ENCODE measurements around the gene PLEKHO1.

DNA sequence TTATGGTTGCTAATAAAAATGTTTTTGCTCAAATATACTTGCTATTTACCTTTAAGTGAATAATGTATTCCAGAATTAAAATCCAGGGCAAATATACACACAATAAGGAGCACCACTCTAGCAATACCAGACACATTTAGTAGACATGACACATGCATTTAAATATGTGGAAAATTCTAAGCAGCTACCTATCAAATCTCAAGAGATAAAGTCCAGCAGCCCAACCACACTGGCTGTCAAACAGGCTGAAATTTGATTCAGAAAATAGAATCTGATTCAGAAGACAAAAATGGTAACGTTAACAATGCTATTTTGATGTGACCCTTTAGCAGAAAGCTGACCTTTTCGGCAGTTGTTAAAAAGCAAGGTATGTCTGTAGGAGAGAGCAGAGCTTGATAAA lies 42.3 kb downstream of the PLEKHO1 start:
- TF ChIP-seq ZSCAN18 (tag by site-specific recombination; IDR thresholded peaks at IDR 0.05) = no peak
- TF ChIP-seq CTCF (tag by site-specific recombination; IDR thresholded peaks at IDR 0.05) = no peak
- TF ChIP-seq ZNF433 (tag by site-specific recombination; IDR thresholded peaks at IDR 0.05; ENCODE audit: low read depth) = no peak
- no peak for TF ChIP-seq ZNF324 (tag by site-specific recombination; IDR thresholded peaks at IDR 0.05)
- TF ChIP-seq ZSCAN30 (tag by site-specific recombination; IDR thresholded peaks at IDR 0.05) = no peak
- no peak for TF ChIP-seq HOXD13 (CRISPR knock-in tag; IDR thresholded peaks at IDR 0.05; ENCODE audit: borderline replicate concordance)
- TF ChIP-seq, protein P1, sequence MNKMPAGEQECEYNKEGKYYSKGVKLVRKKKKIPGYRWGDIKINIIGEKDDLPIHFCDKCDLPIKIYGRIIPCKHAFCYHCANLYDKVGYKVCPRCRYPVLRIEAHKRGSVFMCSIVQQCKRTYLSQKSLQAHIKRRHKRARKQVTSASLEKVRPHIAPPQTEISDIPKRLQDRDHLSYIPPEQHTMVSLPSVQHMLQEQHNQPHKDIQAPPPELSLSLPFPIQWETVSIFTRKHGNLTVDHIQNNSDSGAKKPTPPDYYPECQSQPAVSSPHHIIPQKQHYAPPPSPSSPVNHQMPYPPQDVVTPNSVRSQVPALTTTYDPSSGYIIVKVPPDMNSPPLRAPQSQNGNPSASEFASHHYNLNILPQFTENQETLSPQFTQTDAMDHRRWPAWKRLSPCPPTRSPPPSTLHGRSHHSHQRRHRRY (tag by site-specific recombination; IDR thresholded peaks at IDR 0.05) = no peak
- TF ChIP-seq ZSCAN5A (tag by site-specific recombination; IDR thresholded peaks at IDR 0.05) = no peak
- TF ChIP-seq ZNF777 (tag by site-specific recombination; IDR thresholded peaks at IDR 0.05; ENCODE audit: borderline replicate concordance) = no peak
- TF ChIP-seq SP7 (tag by site-specific recombination; IDR thresholded peaks at IDR 0.05) = no peak

Data from HEK293 (cell line).